ENCODE measurements around the gene NUP188.
"Not testable (repeated sequence)": the region's sequence is repeated elsewhere in the genome, so short reads cannot be mapped to it uniquely, and the experiment has no call there.

Gene NUP188

GRCh38 chr9:128916745-128917144 is 30.8 kb upstream of the NUP188 start:
- DNase-seq = no peak

DNA sequence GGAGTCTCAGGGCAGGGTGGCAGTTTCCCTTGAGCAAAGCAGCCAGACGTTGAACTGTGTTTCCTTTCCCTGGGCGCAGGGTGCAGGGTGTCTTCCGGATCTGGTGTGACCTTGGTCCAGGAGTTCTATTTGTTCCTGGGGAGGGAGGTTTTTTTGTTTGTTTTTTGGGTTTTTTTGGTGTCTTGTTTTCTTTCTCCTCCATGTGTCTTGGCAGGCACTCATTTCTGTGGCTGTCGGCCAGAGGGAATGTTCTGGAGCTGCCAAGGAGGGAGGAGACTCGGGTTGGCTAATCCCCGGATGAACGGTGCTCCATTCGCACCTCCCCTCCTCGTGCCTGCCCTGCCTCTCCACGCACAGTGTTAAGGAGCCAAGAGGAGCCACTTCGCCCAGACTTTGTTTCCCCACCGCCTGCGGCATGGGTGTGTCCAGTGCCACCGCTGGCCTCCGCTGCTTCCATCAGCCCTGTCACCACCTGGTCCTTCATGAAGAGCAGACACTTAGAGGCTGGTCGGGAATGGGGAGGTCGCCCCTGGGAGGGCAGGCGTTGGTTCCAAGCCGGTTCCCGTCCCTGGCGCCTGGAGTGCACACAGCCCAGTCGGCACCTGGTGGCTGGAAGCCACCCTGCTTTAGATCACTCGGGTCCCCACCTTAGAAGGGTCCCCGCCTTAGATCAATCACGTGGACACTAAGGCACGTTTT is 30.2 kb upstream of the NUP188 start:
- no peak for DNase-seq

DNA sequence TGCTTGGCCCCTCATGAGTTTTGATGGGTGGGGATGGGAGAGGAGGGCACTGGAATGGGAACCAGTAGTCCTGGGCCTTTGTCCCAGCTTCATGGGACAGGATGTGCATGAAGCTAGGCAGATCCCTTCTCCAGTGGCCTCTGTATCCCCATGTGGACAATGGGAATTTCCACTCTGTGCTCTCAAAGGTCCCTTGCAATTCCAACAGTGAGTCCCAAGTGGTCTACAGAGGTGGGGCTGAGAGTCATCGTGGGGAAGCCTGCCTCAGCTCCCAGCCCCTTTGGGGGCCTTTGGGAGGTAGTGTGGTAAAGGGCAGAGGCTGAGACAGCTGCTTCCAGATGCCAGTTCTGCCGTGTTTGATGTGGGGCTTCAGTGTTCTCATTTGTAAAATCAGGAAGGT is 28.6 kb upstream of the NUP188 start:
- DNase-seq = no peak

DNA sequence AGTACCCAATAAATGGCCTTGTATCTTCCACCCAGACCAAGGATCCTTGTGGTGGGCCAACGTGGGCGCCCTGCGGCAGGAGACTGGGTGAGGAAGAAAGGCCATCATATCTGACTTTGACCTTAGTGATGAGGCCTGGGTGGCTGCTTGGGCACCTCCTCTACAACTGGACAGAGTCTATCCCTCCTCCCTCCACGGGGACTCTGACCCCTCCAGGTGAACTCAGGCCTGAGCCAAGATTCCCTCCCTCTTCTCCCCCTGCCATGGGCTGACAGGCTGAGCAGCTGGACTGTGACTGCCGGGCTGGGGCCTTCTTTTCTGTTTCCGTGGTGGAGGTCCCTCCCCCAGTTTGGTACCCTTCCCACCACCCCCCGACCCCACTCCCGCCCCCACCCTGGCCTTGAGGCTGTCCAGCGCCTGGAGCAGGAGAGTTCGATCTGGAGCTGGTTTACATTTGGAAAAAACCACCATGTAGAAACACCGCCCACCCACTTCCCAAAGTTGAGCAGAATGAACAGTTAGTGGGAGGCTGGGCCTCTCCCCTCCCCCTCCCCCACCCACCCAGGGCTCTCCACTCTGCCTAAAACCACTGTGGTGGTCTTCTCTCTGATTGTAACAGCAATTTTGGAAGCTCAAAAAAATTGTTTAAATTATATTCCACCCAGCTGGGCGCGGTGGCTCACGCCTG is 28.0 kb upstream of the NUP188 start:
- no peak for DNase-seq

DNA sequence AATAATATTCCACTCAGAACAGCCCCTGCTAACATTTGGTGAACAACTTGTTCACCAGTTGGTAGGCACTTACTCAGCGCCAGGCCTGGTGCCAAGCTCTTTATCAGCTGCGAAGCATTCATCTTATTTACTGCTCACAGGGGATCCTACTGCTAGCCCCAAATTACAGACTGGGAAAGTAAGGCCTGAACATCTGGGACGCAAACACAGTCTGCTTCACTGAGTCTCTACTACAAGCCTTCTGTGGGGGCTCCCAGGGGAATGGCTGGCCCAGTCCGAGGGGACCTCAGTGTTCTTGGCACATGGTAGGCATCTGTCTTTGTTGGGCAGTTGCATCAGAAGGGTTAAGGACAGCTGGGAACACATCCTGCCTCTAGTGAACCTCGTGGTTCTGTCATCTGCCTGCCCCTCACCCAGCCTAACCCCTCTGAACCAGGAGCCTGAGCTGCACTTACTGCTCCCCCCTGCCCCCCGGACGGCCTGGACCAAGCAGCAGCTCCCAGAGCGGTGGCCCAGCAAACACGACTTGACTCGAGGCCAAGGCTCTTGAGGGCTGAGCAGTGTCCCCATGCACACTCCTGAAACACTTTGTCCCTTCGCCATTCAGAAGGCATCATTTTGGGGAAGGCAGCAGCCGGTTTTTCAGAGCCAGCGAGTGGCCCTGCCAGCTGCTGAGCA is 27.0 kb upstream of the NUP188 start, which contains the start of gene PHYHD1:
TSS of gene PHYHD1 (plus strand) at position 602 of the 678 bp plus-strand sequence. CDS start 1,342 bp downstream, outside the sequence.
- DNase-seq = no peak

GRCh38 chr9:128921881-128922763 is 25.4 kb upstream of the NUP188 start:
- DNase-seq = no peak

DNA sequence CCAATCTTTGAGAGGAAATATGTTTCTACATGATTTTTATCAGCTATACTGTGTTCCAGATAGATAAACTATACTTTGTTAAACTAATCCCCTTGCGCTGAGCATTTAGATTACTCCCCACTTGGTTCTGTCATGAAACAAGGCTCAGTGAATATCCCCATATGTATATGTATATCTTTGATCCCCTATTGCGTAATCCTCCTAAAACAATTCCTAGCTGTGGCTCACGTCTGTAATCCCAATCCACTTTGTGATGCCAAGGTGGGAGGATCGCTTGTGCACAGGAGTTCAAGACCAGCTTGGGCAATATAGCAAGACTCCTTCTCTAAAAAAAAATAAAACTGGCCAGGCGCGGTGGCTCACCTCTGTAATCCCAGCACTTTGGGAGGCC is 24.0 kb upstream of the NUP188 start:
- no peak for DNase-seq

GRCh38 chr9:128927731-128928411 is 19.6 kb upstream of the NUP188 start:
- peak; percentile 58 to 63 for DNase-seq

DNA sequence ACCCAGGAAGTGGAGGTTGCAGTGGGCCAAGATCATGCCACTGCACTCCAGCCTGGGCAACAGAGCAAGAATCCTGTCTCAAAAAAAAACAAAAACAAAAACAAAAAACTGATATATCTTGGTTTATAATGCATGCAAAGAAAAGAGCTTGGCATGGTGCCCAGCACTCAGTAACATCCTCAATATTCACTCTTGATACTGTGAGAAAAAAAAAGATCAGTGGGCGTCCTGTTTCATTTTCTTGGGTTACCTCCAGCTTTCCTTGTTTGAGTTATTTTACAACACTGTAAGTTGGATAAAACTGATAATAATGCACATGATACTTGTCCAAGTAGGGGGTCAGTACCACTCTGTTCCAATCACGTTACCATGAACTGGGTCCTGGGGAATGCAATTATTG is 18.9 kb upstream of the NUP188 start:
- no peak for DNase-seq

- no peak for DNase-seq
Observed at GRCh38 chr9:128929560-128929959, 17.9 kb upstream of the NUP188 start.

DNA sequence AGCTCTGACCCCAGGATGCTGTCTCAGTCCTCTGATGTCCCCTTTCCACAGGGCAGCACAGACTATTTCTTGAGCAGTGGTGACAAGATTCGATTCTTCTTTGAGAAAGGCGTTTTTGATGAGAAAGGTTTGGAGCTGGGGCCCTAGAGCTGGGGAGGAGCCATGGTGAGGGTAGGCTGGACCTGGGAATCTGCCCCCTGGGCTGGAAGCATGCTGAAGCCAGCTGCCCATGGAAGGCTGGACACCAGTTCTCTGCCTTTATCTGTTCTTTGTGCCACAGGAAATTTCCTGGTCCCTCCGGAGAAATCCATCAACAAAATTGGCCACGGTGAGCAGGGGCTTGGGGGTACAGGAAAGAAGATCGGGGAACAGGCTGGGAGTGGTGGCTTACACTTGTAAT is 13.8 kb upstream of the NUP188 start:
- DNase-seq = no peak

- DNase-seq = no peak
Observed at GRCh38 chr9:128936171-128936865, 11.2 kb upstream of the NUP188 start.

DNA sequence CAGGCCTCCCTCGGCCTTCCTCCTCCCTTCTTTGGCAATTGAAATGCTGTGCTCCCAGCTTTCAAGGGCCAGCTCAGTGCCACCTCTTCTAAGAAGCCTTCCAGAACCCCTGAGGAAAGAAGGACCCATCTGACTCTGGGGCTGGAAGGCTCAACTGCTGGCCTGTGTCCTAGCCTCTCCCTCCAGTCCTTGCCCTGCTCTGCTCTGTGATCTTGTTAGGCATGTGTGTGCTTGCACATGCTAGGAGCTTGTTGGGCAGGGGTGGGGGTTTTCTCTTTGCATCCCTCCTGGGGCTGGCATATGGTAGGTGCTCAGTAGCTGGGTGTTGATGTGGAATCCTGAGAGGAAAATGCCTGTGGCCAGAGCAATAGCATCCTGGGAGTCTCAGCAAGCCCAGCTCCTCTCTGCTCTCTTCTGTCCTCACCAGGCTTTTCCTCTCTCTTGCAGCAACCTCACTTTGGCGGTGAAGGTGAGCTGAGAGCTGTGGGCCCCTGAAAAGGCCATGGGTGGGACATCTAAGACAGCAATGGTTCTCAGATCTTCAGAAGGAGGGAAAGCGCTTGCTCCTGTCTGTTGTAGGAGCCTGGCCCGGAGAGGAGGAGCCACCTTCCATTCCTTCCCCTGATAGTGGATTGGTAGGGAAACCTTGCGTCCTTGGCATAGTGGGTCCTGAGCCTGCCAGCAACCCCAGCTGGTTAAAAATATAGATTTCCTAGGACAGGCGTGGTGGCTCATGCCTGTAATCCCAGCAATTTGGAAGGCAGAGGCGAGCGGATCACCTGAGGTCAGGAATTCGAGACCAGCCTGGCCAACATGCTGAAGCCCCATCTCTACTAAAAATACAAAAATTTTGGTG is 10.0 kb upstream of the NUP188 start:
- DNase-seq = no peak

DNA sequence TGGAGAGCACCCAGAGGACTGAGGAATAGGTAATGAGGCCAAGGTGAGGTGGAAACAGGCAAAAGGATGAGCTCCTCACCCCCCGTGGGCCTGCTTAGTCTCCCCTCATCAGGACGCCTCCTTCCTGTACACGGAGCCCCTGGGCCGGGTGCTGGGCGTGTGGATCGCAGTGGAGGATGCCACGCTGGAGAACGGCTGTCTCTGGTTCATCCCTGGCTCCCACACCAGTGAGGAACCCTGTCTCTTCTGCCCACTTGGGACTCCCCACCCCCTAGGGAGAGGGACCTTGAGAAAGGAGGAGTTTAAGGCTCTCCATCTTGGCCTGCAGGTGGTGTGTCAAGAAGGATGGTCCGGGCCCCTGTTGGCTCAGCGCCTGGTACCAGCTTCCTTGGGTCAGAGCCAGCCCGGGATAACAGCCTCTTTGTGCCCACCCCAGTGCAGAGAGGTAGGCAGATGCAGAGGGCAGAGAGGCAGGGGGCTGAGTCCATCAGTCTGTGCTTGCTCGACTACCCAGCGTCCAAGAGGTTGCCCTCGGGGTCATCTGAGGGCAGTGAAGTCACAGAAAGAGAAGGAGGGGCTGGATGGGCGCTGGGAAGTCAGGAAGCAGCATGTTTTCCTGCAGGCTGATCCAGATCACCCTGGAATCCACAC is 7.1 kb upstream of the NUP188 start:
- no peak for DNase-seq

DNA sequence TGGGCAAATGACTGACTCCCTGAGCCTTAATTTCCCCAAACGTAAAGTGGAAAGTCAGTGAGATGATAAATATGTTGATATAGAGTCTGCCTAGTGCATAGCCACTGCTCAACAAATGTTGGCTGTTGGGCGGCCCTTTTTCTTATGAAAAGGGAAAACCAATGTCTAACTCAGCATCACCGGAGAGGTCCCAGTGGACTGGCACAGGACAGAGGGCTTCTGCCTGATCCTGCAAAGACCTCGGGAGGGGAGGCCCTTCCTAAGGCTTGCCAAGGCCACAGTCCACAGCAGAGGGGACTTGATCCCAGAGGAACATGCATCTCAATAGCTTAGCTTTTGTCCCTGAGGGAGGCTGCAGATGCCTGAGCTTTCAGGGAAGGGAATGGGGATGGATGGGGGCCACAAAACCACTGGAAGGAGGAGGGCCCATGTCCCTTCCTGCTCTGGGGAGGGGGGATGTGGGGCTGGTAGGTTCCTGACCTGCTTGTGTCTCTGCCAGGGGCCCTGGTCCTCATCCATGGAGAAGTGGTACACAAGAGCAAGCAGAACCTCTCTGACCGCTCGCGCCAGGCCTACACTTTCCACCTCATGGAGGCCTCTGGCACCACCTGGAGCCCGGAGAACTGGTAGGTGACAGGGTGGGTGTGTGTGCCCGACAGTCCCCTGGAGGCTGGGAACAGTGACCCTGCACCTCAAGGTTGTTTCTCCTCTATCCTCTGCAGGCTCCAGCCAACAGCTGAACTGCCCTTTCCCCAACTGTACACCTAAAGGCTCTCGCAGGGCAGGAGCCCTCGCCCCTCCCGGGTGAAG is 6.3 kb upstream of the NUP188 start:
- DNase-seq = no peak

DNA sequence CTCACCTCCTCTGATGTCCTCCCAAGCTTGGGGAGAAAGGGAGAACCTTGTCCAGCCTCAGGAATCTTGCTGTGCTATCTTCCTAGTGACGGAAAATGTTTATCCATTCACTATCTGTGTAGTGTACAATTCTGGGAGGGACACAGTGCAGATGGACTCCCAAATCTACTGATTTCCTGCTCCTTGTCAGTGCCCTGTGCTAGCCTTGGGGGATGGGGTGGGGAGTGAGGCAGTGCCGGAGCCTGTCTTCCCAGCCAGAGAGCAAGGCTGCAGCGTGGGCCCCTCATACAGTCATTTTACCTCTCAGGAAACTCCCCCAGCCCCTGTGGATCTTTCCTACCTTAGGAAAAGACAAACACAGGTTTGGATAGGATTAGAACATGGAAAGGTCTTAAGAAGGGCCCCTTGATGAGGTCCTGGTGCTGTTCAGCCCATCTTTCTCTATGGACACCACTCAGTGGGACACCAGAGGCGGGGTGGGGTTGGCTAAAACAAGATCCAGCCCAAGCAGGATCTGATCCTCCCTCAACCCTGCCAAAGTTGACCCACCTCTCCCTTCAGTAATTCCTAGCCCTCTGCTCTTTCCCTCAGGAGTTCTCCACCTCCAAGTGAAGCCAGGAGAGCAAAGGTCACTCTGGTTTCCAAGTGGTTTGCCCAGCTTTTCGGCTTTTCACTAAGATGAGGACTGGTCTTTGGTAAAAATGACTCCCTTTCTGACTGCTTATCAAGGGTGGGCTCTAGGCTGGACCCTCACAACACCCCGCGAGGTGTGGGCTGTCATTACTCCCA is 3.5 kb upstream of the NUP188 start:
- no peak for DNase-seq

DNA sequence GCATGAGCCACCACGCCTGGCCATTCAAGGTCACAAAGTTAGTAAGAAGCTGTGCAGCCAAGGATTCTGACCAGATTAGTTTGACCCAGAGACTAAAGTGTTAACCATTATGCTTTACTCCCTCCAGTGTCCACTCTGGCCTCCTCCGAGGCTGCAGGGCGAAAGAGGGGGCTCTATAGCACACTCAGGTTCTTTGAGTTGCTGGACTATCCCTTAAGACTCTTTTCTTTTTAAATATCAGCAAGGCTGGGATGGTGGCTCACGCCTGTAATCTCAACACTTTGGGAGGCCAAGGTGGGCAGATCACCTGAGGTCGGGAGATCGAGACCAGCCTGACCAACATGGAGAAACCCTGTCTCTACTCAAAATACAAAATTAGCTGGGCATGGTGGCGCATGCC is 2.5 kb upstream of the NUP188 start:
- DNase-seq = not testable (repeated sequence)

DNA sequence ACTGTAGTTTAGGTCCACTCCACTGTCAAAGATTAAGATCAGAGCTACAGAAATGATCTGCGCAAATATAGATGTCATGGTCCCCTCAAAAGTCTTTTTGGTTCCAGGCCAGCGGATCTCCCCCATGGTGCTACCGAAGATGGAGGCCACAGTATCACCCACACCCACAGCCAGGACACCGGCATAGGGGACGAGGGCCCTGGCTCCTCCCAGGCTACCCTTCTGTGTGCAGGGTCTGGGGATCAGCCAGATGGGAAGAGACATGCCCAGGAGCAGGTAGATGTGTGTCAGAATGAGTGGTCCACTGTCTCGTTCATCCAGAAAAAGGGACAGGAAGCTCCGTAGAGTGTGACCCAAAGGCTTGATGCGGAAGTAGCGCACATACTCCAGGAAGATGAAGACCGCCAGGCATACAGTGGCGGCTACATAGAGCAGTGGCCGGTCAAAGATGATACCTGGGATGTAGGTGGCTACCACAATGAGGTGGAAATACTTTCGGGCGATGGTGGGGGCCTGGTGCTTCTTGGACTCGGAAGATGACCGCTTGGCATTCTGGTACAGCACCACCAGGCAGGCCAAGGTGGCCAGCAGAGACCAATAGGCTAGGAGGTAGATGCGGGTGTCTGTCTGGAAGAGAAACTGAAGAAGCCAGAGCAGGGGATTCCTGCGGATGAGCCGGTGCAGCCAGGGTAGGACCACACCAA is 1.5 kb upstream of the NUP188 start:
- DNase-seq = no peak

Data from activated CD4-positive, alpha-beta T cell treated with anti-CD3 and anti-CD28 coated beads, Interleukin-2, amount 50 U/mL, for 48 hours (primary cell).